ENCODE results near the gene PLA2G2C.

The PLA2G2C gene

DNA sequence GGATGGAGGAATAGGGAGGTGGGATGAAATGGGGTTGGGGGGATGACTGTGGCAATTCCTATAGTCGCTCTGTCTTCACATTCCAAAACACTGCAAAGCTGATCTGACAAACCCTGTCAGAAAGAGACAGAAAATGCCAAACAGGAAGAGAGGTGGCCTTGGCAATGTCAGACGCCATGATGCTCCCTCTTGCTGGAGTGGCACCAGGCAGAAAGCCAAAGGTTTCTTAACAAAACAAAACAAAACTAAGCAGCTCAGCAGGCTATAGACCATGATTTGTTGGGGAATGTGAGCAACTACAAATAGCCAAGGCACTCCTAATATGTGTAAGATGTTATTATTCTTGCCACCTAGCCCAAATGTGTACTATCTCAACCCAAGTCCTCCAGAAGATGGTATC lies 42.9 kb upstream of the PLA2G2C start:
- H3K4me3 ChIP-seq (replicated peaks; ENCODE audit: low read depth, low read length), result no peak overlapping the region
- no peaks in the 10 kb centered on the region; the same call in none of the 2 replicates for H3K27me3 ChIP-seq (replicated peaks; ENCODE audit: control insufficient read depth, insufficient read depth, low read length)
- TF ChIP-seq, protein P1, sequence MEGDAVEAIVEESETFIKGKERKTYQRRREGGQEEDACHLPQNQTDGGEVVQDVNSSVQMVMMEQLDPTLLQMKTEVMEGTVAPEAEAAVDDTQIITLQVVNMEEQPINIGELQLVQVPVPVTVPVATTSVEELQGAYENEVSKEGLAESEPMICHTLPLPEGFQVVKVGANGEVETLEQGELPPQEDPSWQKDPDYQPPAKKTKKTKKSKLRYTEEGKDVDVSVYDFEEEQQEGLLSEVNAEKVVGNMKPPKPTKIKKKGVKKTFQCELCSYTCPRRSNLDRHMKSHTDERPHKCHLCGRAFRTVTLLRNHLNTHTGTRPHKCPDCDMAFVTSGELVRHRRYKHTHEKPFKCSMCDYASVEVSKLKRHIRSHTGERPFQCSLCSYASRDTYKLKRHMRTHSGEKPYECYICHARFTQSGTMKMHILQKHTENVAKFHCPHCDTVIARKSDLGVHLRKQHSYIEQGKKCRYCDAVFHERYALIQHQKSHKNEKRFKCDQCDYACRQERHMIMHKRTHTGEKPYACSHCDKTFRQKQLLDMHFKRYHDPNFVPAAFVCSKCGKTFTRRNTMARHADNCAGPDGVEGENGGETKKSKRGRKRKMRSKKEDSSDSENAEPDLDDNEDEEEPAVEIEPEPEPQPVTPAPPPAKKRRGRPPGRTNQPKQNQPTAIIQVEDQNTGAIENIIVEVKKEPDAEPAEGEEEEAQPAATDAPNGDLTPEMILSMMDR (IDR thresholded peaks at IDR 0.05; ENCODE audit: insufficient read depth, low read length, poor library complexity, severe bottlenecking), result no peak
- DNase-seq (ENCODE audit: extremely low read depth, insufficient read length), result no peak
- H3K36me3 ChIP-seq (ENCODE audit: control insufficient read depth, insufficient read depth, low read length), result no peaks in the 10 kb centered on the region

GRCh38 chr1:20228314-20228825 lies 42.1 kb upstream of the PLA2G2C start:
- Histone ChIP-seq H3K4me3 (replicated peaks; ENCODE audit: low read depth, low read length) (no peak overlapping the region), H3K36me3 (ENCODE audit: control insufficient read depth, insufficient read depth, low read length) (no peaks in the 10 kb centered on the region), H3K27me3 (replicated peaks; ENCODE audit: control insufficient read depth, insufficient read depth, low read length) (no peaks in the 10 kb centered on the region; the same call in none of the 2 replicates)
- DNase-seq (ENCODE audit: extremely low read depth, insufficient read length), result no peak
- TF ChIP-seq, protein P1 (IDR thresholded peaks at IDR 0.05; ENCODE audit: insufficient read depth, low read length, poor library complexity, severe bottlenecking), result no peak

DNA sequence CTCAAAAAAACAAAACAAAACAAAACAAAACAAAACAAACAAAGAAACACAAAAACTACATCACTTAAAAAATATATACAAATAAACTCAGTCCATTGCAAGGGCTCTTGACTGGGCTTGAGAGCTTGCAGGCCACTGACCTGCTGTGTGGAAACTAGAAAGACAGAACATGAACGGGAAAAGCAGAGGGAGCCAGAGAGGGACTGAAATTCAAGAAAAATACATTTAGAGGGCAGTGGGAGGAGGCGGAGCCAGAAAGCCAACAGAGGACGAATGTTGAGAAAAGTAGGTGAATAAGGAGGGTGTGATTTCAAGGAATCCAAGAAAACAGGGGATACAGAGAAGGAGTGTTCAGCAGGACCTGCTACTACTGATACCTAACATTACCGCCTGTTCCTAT lies 41.4 kb upstream of the PLA2G2C start:
- no peaks in the 10 kb centered on the region for H3K36me3 ChIP-seq (ENCODE audit: control insufficient read depth, insufficient read depth, low read length)
- DNase-seq (ENCODE audit: extremely low read depth, insufficient read length), result no peak
- TF ChIP-seq, protein P1 (IDR thresholded peaks at IDR 0.05; ENCODE audit: insufficient read depth, low read length, poor library complexity, severe bottlenecking), result no peak
- no peak overlapping the region for H3K4me3 ChIP-seq (replicated peaks; ENCODE audit: low read depth, low read length)
- H3K27me3 ChIP-seq (replicated peaks; ENCODE audit: control insufficient read depth, insufficient read depth, low read length), result no peaks in the 10 kb centered on the region; the same call in none of the 2 replicates

GRCh38 chr1:20224546-20224945 lies 38.2 kb upstream of the PLA2G2C start:
- TF ChIP-seq, protein P1 (IDR thresholded peaks at IDR 0.05; ENCODE audit: insufficient read depth, low read length, poor library complexity, severe bottlenecking), result no peak
- no peak for DNase-seq (ENCODE audit: extremely low read depth, insufficient read length)
- H3K27me3 ChIP-seq (replicated peaks; ENCODE audit: control insufficient read depth, insufficient read depth, low read length), result no peaks in the 10 kb centered on the region; the same call in none of the 2 replicates
- no peak overlapping the region for H3K4me3 ChIP-seq (replicated peaks; ENCODE audit: low read depth, low read length)
- H3K36me3 ChIP-seq (ENCODE audit: control insufficient read depth, insufficient read depth, low read length), result no peaks in the 10 kb centered on the region

GRCh38 chr1:20223551-20224419 lies 37.5 kb upstream of the PLA2G2C start:
- TF ChIP-seq, protein P1 (IDR thresholded peaks at IDR 0.05; ENCODE audit: insufficient read depth, low read length, poor library complexity, severe bottlenecking), result no peak
- Histone ChIP-seq H3K27me3 (replicated peaks; ENCODE audit: control insufficient read depth, insufficient read depth, low read length) (no peaks in the 10 kb centered on the region; the same call in none of the 2 replicates), H3K4me3 (replicated peaks; ENCODE audit: low read depth, low read length) (no peak overlapping the region), H3K36me3 (ENCODE audit: control insufficient read depth, insufficient read depth, low read length) (no peaks in the 10 kb centered on the region)
- DNase-seq (ENCODE audit: extremely low read depth, insufficient read length), result no peak
